Astrocyte of the spinal cord (primary cell): ENCODE results near the gene ANKRD31.
"Not testable (repeated sequence)": the region's sequence is repeated elsewhere in the genome, so short reads cannot be mapped to it uniquely, and the experiment has no call there.

ENCODE experiments used
- DNase-seq: peaks from one replicate; pipeline ENCODE4 v3.0.0; 2011; ENCODE audit warnings: low read depth, low spot score
- H3K4me3 ChIP-seq: 2 replicates; pipeline ENCODE4 v1.5.1; 2011; ENCODE audit warnings: low read depth, mild to moderate bottlenecking, low read length, moderate library complexity
- in situ Hi-C: cut with HindIII; loops from 2 replicates; pipeline ENCODE4 v1.10.0; 2017; ENCODE audit warnings: low sequenced_read_pairs
- TF ChIP-seq, protein P1 (sequence below): IDR thresholded peaks from 2 replicates; pipeline ENCODE4 v1.5.1; 2012; ENCODE audit warnings: low read depth, mild to moderate bottlenecking, low read length, inconsistent platforms

The ANKRD31 gene

DNA sequence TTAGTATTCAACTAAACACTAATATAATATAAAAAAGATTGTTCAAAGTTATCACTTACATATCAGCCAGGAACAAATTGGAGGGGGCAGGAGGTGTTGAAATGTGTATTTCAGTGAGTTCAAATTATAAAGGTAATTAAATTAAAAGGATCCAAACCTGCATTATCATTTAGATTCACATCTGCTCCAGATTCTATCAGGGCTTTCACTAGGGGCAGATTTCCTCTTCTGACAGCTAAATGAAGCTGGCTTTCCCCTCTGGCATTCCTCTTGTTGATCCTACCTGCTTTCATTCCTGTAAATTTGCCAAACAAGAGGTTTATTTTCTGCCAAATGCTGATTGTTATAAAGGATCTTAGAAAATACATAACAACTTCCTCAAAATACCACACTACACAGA is 98.0 kb downstream of the ANKRD31 start:
- in situ Hi-C loops = no loop called here
- no peak for DNase-seq
- H3K4me3 ChIP-seq = no peak overlapping the region
- TF ChIP-seq, protein P1, sequence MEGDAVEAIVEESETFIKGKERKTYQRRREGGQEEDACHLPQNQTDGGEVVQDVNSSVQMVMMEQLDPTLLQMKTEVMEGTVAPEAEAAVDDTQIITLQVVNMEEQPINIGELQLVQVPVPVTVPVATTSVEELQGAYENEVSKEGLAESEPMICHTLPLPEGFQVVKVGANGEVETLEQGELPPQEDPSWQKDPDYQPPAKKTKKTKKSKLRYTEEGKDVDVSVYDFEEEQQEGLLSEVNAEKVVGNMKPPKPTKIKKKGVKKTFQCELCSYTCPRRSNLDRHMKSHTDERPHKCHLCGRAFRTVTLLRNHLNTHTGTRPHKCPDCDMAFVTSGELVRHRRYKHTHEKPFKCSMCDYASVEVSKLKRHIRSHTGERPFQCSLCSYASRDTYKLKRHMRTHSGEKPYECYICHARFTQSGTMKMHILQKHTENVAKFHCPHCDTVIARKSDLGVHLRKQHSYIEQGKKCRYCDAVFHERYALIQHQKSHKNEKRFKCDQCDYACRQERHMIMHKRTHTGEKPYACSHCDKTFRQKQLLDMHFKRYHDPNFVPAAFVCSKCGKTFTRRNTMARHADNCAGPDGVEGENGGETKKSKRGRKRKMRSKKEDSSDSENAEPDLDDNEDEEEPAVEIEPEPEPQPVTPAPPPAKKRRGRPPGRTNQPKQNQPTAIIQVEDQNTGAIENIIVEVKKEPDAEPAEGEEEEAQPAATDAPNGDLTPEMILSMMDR = no peak

DNA sequence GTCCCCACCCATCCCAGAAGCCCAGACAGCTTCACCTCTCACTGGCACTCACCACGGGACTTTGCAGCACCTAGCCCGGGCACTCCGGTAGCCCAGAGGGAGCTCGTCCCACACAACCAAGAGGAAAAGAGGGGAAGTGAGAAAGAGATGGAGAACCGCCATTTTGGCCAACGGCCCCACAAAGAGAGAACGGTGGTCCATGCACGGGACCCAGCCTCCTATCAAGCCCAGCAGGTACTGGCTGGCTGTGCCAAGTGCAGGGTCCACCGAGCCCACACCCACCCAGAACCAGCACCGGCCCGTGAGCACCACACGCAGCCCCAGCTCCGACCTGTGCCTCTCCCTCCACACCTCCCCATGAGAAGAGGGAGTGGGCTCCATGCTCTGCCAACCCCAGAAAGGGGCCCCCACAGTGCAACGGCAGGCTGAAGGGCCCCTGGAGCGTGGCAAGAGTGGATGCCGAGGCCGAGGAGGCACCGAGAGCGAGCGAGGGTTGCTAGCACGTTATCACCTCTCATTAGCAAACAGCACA is 105.8 kb downstream of the ANKRD31 start:
- in situ Hi-C loops = no loop called here
- TF ChIP-seq, protein P1 = no peak
- H3K4me3 ChIP-seq = no peak overlapping the region
- DNase-seq = no peak

DNA sequence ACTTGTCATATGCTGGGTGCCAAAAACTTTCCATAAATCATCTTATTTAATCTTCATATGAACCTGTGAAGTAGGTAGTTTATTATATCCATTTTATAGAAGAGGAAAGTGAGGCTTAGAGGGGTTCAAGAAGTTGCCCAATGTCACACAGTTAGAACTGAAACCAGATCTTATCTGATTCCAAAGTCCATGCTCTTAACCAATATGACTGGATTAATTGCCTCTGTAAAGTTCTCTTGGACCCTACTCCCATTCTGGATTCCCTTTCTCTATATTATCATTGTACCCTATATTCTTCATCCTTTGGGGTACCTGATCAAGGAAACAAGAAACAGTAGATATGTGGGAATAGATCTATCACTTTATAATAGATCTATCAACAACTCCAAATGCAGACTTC is 119.8 kb downstream of the ANKRD31 start:
- TF ChIP-seq, protein P1 = no peak
- DNase-seq = no peak
- in situ Hi-C loops = no loop called here

DNA sequence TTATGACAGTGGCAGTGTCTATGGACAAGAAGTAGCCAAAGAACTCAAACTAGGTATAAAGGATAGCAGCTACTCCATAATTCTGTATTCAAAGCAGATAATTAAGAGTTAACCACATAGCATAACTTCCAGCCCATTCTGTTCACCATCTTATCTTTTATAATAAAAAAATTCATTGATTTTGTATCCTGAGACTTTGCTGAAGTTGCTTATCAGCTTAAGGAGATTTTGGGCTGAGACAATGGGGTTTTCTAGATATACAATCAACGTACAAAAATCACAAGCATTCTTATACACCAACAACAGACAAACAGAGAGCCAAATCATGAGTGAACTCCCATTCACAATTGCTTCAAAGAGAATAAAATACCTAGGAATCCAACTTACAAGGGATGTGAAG is 122.4 kb downstream of the ANKRD31 start:
- H3K4me3 ChIP-seq, in situ Hi-C loops, DNase-seq: not testable (repeated sequence)

More for the DNA sequence above, 119.8 kb downstream of the ANKRD31 start:
- H3K4me3 ChIP-seq = no peak overlapping the region

DNA sequence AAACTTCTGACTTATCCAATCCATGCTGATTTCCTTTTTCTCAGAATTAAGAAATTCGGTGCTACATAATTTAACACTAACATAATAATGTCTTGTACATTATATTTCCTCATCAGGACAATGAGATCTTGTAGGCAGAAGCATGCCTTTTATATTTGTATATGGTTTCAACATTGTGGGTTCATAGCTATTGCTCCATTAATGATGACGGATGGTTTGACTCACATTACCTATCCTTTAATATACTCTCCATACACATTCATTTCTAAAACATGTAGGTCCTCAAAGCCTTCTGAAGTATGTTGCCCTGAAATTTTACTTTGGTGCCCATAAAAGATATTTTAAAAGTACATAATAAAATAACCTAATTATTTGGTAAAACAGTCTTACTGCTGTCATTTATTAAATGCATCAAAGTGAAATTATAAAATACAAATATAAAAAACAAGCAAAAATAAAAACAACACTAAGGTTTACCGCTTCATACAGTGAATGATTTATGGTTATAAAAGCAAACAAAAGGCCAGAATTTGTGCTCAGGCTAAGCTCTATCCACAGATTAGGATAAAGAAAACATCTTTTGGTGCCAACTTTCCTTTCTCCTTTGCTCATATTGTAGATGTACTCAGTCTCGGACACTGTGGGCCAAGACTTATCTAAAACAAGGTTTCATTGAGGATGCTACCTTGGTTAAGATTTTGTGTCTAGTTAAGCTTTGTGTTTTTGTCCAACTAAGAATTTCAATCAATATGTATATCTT is 123.1 kb downstream of the ANKRD31 start:
- no peak for DNase-seq
- in situ Hi-C loops = no loop called here
- TF ChIP-seq, protein P1 = no peak
- no peak overlapping the region for H3K4me3 ChIP-seq

DNA sequence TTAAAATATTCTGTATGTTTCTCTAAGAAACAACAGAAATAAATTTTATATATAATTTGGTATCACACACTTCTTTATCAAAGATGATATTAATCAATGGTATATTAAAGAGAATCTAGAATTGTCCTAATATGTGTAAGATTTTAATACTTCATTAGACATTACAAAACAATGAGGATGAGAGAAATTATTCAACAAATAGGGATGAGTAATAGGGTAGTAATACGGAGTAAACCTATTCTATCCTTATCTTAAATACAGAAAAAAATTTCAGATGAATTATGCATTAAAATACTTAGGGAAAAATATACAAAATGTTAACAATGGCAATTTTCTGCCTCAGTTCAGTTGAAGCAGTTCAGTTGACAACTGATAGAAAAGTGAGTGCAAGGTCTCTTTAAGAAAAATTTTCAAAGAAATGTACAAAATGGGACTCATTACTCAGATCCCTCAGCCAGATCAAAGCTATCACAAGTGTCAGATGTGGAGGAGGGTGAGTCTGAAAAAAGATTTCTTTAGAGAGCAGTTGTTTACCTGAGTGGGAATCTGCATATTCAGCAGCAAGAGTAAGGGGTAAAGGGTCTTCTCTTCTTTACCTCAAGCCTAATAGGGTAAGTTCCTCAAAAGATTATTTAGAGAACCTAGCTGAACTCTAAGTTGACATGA is 127.6 kb downstream of the ANKRD31 start:
- TF ChIP-seq, protein P1 = no peak
- in situ Hi-C loops = no loop called here
- DNase-seq = no peak
- H3K4me3 ChIP-seq = no peak overlapping the region

DNA sequence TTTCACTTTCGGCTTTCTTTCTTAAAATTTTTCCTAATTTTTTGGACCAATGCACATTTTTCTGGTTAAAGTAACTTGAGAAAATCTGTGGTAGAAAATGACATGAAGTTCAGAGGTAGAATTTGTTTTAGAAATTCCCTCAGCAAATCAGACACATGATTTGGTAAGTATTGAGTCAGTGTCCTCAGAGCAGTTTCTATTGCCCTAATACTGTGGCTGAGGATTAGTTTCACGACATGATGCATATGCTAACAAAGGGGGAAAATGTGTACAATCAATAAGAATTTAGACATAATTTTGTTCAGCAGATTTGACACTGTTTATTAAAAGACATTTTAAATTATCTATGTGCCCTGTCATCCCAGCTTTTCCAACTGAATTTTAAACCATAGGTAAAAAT is 128.2 kb downstream of the ANKRD31 start:
- TF ChIP-seq, protein P1 = no peak
- DNase-seq = no peak
- no peak overlapping the region for H3K4me3 ChIP-seq
- in situ Hi-C loops = no loop called here

DNA sequence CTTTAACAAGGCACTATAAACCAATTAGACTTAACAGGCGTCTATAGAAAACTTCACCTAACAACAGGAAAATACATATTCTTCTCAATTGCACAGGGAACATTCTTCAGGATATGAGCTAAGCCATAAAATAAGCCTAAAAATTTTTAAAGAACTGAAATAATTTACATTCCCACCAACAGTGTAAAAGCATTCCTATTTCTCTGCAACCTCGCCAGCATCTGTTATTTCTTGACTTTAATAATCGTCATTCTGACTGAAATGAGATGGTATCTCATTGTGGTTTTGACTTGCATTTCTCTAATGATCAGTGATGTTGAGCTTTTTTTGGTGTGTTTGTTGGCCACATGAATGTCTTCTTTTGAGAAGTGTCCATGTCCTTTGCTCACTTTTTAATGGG is 140.7 kb downstream of the ANKRD31 start:
- in situ Hi-C loops, H3K4me3 ChIP-seq, DNase-seq: not testable (repeated sequence)
